Activated CD4-positive, alpha-beta T cell treated with anti-CD3 and anti-CD28 coated beads for 36 hours (primary cell): ENCODE data around the gene AP1S1. TPM values are rescaled to one million over a fixed set of nuclear protein-coding genes. Genes with fewer than 3 reads are reported as not detected.

Experiments used
- microRNA-seq: library from miRNA; unstranded; fragments of <30 nt; microRNA quantifications from one replicate; pipeline ENCODE4 v1.2.0, GENCODE V29; 2021; ENCODE audit warnings: borderline replicate concordance
- total RNA-seq, 2 experiments: library from RNA; stranded (reverse); gene quantifications; one replicate each; pipeline ENCODE4 v1.2.3, GENCODE V29; 2021

Gene AP1S1
- total RNA-seq, 2 experiments from 2014 or later, result 33.7 to 43.0 TPM

Small RNAs within 50 kb of the gene (microRNA-seq; reads per million reads assigned to microRNA genes)
- not detected for gene MIR4653

Other genes with a start within 250 kb of the AP1S1 start
- not detected for gene MUC3A, start 204.9 kb upstream of the AP1S1 start, total RNA-seq
- under 1 TPM in 1 of 2 experiments, not detected in 1; 0.34 TPM for gene MUC12, start 184.9 kb upstream of the AP1S1 start, total RNA-seq
- not detected for gene MUC17, start 134.4 kb upstream of the AP1S1 start, total RNA-seq
- gene TRIM56, start 69.0 kb upstream of the AP1S1 start, total RNA-seq, result 10 to 100 TPM; 35.3 to 40.8 TPM
- under 1 TPM; 0.05 to 0.07 TPM for gene SERPINE1, start 27.4 kb upstream of the AP1S1 start, total RNA-seq
- under 1 TPM; 0.09 to 0.11 TPM for gene VGF, start 11.1 kb downstream of the AP1S1 start, total RNA-seq
- gene NAT16, start 25.8 kb downstream of the AP1S1 start, total RNA-seq, result not detected
- gene MOGAT3, start 46.6 kb downstream of the AP1S1 start, total RNA-seq, result not detected
- gene PLOD3, start 63.1 kb downstream of the AP1S1 start, total RNA-seq, result 10 to 100 TPM; 30.7 to 35.9 TPM
- gene ZNHIT1, start 63.7 kb downstream of the AP1S1 start, total RNA-seq, result 10 to 100 TPM; 44.2 TPM
- gene CLDN15, start 83.3 kb downstream of the AP1S1 start, total RNA-seq, result 10 to 100 TPM; 16.4 to 17.2 TPM
- 10 to 100 TPM; 70.5 to 92.6 TPM for gene FIS1, start 90.6 kb downstream of the AP1S1 start, total RNA-seq
- 1 to 10 TPM; 6.0 to 6.7 TPM for gene IFT22, start 167.3 kb downstream of the AP1S1 start, total RNA-seq
- not detected for gene COL26A1, start 208.4 kb downstream of the AP1S1 start, total RNA-seq